Effector memory CD4-positive, alpha-beta T cell (primary cell): ENCODE measurements around the gene NLRP4.
"Not testable (repeated sequence)": the region's sequence is repeated elsewhere in the genome, so short reads cannot be mapped to it uniquely, and the experiment has no call there.

Experiments
- DNase-seq, 3 donors: peaks; one replicate each; pipeline ENCODE4 v3.0.0-alpha.2; 2020
- H3K27ac ChIP-seq: 2 replicates; pipeline ENCODE4 v1.7.0; 2013; ENCODE audit warnings: mild to moderate bottlenecking, low read length, moderate library complexity; ENCODE audit not compliant: insufficient read depth, poor library complexity, severe bottlenecking
- H3K27me3 ChIP-seq: replicated peaks from 2 replicates; pipeline ENCODE4 v1.7.0; 2013; ENCODE audit warnings: mild to moderate bottlenecking, low read length; ENCODE audit not compliant: insufficient read depth, control insufficient read depth, poor library complexity, severe bottlenecking
- H3K36me3 ChIP-seq: 2 replicates; pipeline ENCODE4 v1.7.0; 2013; ENCODE audit warnings: mild to moderate bottlenecking, low read length, moderate library complexity; ENCODE audit not compliant: control insufficient read depth, insufficient read depth
- H3K4me1 ChIP-seq: 2 replicates; pipeline ENCODE4 v1.7.0; 2013; ENCODE audit warnings: low read length, mild to moderate bottlenecking; ENCODE audit not compliant: control insufficient read depth, insufficient read depth, poor library complexity, severe bottlenecking
- H3K4me3 ChIP-seq: 2 replicates; pipeline ENCODE4 v1.7.0; 2013; ENCODE audit warnings: low read length, low read depth, mild to moderate bottlenecking; ENCODE audit not compliant: insufficient read depth, poor library complexity, severe bottlenecking
- H3K9me3 ChIP-seq: 2 replicates; pipeline ENCODE4 v1.7.0; 2013; ENCODE audit warnings: mild to moderate bottlenecking, low read length, moderate library complexity; ENCODE audit not compliant: control insufficient read depth

NLRP4 gene

DNA sequence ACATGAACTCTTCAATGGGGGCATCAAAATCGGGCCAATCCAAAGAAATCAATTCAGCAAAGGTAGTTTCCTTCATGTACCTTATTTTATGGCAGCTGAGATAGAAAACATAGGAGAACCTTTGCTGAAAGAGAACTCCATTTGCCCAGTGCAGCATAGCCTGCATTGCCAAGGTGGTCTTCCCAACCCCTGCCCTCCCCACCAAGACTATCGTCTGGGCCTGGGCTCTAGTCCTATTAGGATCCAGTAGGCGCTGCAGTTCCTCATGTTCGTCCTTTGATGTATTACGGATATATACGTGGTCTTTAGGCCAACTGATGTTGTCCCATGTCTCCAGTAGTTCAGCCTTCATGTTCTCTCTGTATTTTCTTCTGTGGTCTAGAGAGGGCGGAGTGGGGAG, 76.6 kb downstream of the NLRP4 start:
- no peak for DNase-seq

DNA sequence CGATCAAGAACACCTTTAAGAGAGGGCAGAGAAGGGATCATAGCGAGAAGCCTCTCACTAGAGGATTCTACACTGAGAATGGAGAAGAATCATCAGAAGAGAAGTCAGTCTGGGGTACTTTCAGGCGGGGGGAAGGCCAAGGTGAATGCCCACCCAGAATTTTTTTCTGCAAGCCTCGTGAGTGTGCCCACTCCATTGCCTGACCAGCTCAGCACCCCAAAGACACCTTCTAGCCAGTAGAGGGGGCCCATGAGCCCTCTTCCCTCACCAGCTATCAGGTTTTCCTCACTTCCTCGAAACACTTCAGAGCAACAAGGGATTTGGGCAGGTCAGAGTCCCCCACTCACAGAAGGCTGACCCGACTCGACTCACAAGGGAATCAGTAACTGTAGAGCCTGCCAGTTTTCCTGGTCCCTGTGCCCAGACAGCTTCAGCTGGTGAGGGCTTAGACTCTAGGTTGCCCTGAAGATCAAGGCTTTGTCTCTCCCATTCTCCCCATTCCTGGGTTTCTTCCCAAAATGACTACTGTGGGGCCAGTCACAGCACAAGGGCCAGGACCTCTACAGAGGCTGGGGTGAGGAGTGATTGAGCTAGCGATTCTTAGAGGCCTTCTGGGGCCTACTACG, 77.4 kb downstream of the NLRP4 start:
- Histone ChIP-seq H3K9me3 (no peaks in the 10 kb centered on the region), H3K27me3 (no peaks in the 10 kb centered on the region), H3K27ac (no peak overlapping the region), H3K4me1 (no peaks in the 10 kb centered on the region), H3K4me3 (no peak overlapping the region), H3K36me3 (no peaks in the 10 kb centered on the region)
- DNase-seq: no peak

More for the DNA sequence above, 76.6 kb downstream of the NLRP4 start:
- Histone ChIP-seq H3K9me3 (no peaks in the 10 kb centered on the region), H3K27ac (no peak overlapping the region), H3K4me3 (no peak overlapping the region), H3K36me3 (no peaks in the 10 kb centered on the region), H3K27me3 (no peaks in the 10 kb centered on the region), H3K4me1 (no peaks in the 10 kb centered on the region)

DNA sequence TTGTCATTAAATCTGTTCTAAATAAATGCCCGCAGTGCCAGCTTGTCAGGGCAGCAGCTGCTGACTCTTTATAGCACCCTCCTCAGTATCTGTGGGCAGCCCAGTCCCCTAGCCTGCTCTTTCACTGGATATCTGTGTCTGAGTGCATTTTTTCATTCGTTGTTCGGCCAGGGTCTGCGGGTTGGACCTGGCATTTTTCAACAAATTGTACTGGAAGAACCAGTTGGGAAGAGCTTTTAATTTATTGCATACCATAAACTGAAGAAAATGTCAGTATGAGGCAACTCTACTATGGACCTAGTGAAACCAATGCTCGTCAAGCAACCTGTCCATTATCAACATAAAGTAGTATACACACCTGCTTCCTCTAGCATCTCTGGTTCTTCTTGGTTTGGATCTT, 87.2 kb downstream of the NLRP4 start:
- no peak overlapping the region for H3K4me3 ChIP-seq
- no peaks in the 10 kb centered on the region for H3K36me3 ChIP-seq
- H3K4me1 ChIP-seq: no peaks in the 10 kb centered on the region
- H3K27me3 ChIP-seq: no peaks in the 10 kb centered on the region
- no peaks in the 10 kb centered on the region for H3K9me3 ChIP-seq
- no peak for DNase-seq
- no peak overlapping the region for H3K27ac ChIP-seq

DNA sequence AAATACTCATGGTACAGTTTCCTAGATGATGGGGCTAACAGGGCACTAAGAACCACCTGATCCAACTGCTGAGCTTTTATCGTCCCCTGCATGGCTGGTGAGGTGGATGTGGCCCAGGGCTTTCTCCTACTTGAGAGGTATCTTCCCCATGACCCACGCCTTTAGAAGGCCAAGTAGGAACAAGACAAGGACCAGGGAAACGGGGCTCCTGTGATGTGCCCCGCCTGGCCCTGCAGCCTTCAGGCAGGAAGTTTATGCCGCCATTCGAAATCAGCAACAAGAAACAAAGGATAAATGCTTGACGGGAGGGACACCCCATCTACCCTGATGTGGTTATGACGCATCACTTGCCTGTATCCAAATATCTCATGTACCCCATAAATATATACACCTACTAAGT, 91.7 kb downstream of the NLRP4 start:
- Histone ChIP-seq H3K4me1 (no peaks in the 10 kb centered on the region), H3K4me3 (no peak overlapping the region), H3K27ac (no peak overlapping the region), H3K9me3 (no peaks in the 10 kb centered on the region), H3K27me3 (no peaks in the 10 kb centered on the region), H3K36me3 (no peaks in the 10 kb centered on the region)
- no peak for DNase-seq

DNA sequence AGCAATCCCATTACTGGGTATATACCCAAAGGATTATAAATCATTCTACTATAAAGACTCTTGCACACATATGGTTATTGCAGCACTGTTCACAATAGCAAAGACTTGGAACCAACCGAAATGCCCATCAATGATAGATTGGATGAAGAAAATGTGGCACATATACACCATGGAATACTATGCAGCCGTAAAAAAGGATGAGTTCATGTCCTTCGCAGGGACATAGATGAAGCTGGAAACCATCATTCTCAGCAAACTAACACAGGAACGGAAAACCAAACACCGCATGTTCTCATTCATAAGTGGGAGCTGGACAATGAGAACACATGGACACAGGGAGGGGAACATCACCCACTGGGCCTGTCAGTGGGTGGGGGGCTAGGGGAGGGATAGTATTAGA, 92.9 kb downstream of the NLRP4 start:
- H3K27me3 ChIP-seq, DNase-seq, H3K36me3 ChIP-seq, H3K4me3 ChIP-seq, H3K27ac ChIP-seq, H3K9me3 ChIP-seq, H3K4me1 ChIP-seq: not testable (repeated sequence)

DNA sequence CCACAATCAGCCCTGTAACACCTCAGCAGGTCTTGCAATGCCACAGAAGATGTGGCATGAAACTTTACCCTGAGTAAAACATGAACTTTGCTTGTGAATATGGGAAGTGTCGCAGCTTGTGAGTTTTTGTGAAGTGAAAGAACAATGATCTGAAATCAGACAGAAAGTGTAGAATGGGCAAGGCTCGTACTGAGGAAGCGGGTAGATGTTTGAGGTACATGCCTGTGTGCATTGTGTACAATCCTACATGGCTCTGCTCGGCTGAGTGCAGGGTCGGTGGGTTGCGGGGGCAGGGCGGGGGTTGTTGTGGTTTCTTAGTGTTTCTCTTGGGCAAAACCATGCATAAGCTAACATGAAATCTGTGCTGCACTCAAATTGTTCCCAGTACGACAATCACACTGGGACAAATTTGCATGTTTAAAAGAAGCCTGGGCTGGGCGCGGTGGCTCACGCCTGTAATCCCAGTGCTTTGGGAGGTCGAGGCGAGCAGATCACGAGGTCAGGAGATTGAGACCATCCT, 94.7 kb downstream of the NLRP4 start:
- H3K27ac ChIP-seq: no peak overlapping the region
- no peak overlapping the region for H3K4me3 ChIP-seq
- H3K4me1 ChIP-seq: no peaks in the 10 kb centered on the region
- H3K36me3 ChIP-seq: no peaks in the 10 kb centered on the region
- no peaks in the 10 kb centered on the region for H3K9me3 ChIP-seq
- no peaks in the 10 kb centered on the region for H3K27me3 ChIP-seq
- no peak for DNase-seq
